NB4 (cell line): ENCODE data around the gene RBMS3.

ENCODE experiments used
- DNase-seq: peaks from one replicate; pipeline ENCODE4 v3.0.0; 2010; ENCODE audit warnings: low read depth
- H3K4me3 ChIP-seq: one replicate; pipeline ENCODE4 v1.5.1; 2011; ENCODE audit warnings: mild to moderate bottlenecking, low read depth, low read length, moderate library complexity
- CTCF ChIP-seq: IDR thresholded peaks from one replicate; pipeline ENCODE4 v1.5.1; 2012; ENCODE audit warnings: low read depth, low read length
- MAX ChIP-seq: IDR thresholded peaks from 2 replicates; pipeline ENCODE4 v1.6.1; 2011; ENCODE audit warnings: low read depth, low read length
- MYC ChIP-seq: IDR thresholded peaks from 2 replicates; pipeline ENCODE4 v1.6.1; 2011; ENCODE audit warnings: low read depth, low read length
- POLR2A ChIP-seq: IDR thresholded peaks from 2 replicates; pipeline ENCODE4 v1.6.1; 2011; ENCODE audit warnings: mild to moderate bottlenecking; ENCODE audit not compliant: insufficient read length; ENCODE audit errors: extremely low read depth

Gene RBMS3

GRCh38 chr3:29764603-29765254 is 483.9 kb downstream of the RBMS3 start:
- TF ChIP-seq CTCF (peak; percentile 3), POLR2A (no peak)
- no peak for DNase-seq
- no peak overlapping the region for H3K4me3 ChIP-seq

- TF ChIP-seq MYC (no peak), POLR2A (no peak), CTCF (no peak), MAX (no peak)
- H3K4me3 ChIP-seq: no peak overlapping the region
- DNase-seq: no peak
These were observed 490.7 kb downstream of the RBMS3 start for GRCh38 chr3:29771602-29772001.

- H3K4me3 ChIP-seq: no peak overlapping the region
- DNase-seq: no peak
- no peak for TF ChIP-seq POLR2A
- TF ChIP-seq CTCF: no peak
- no peak for TF ChIP-seq MAX
- no peak for TF ChIP-seq MYC
These were observed 491.6 kb downstream of the RBMS3 start for GRCh38 chr3:29772436-29772835.

GRCh38 chr3:29773481-29773880 is 492.6 kb downstream of the RBMS3 start:
- TF ChIP-seq CTCF (no peak), POLR2A (no peak), MAX (no peak), MYC (no peak)
- H3K4me3 ChIP-seq: no peak overlapping the region
- no peak for DNase-seq

GRCh38 chr3:29775340-29775739 is 494.5 kb downstream of the RBMS3 start:
- no peak overlapping the region for H3K4me3 ChIP-seq
- TF ChIP-seq CTCF (no peak), MYC (no peak), MAX (no peak), POLR2A (no peak)
- DNase-seq: no peak

GRCh38 chr3:29777869-29778268 is 497.0 kb downstream of the RBMS3 start:
- DNase-seq: no peak
- H3K4me3 ChIP-seq: no peak overlapping the region
- TF ChIP-seq POLR2A (no peak), MAX (no peak), MYC (no peak), CTCF (no peak)
